ENCODE results near the gene TRIM75.
"Not testable (repeated sequence)": the region's sequence is repeated elsewhere in the genome, so short reads cannot be mapped to it uniquely, and the experiment has no call there.

The TRIM75 gene

GRCh38 chr4:165088366-165088765 is 34.7 kb downstream of the TRIM75 start:
- POLR2A ChIA-PET (ENCODE audit: low non-redundant PET) = no interaction called here
- CTCF ChIA-PET = interaction anchor here (0.6 to 0.9 kb wide), 3 partner anchors 125 to 1660 kb away, joined by 3 to 4 read pairs (median 3); no protein-coding TSS in a partner anchor
- no peak overlapping the region for H3K27ac ChIP-seq
- TF ChIP-seq CTCF (conservative IDR thresholded peaks at IDR 0.05; ENCODE audit: low read depth) = no peak
- DNase-seq (ENCODE audit: low spot score) = no peak

- CTCF ChIA-PET; DNase-seq (ENCODE audit: low spot score); H3K27ac ChIP-seq; POLR2A ChIA-PET (ENCODE audit: low non-redundant PET): not testable (repeated sequence)
Observed at GRCh38 chr4:165092187-165092586, 38.5 kb downstream of the TRIM75 start.

GRCh38 chr4:165094873-165095272 is 41.2 kb downstream of the TRIM75 start:
- ChIA-PET POLR2A (ENCODE audit: low non-redundant PET) (no interaction called here), CTCF (no interaction called here)
- DNase-seq (ENCODE audit: low spot score) = no peak
- TF ChIP-seq CTCF (conservative IDR thresholded peaks at IDR 0.05; ENCODE audit: low read depth) = no peak
- no peak overlapping the region for H3K27ac ChIP-seq

- ChIA-PET POLR2A (ENCODE audit: low non-redundant PET) (no interaction called here), CTCF (interaction anchor here (0.6 kb wide), 1 partner anchor 33 kb away, joined by 3 read pairs; no protein-coding TSS in a partner anchor)
- no peak for TF ChIP-seq CTCF (conservative IDR thresholded peaks at IDR 0.05; ENCODE audit: low read depth)
- no peak overlapping the region for H3K27ac ChIP-seq
- DNase-seq (ENCODE audit: low spot score) = no peak
Observed at GRCh38 chr4:165095291-165095690, 41.6 kb downstream of the TRIM75 start.

GRCh38 chr4:165096776-165097175 is 43.1 kb downstream of the TRIM75 start:
- DNase-seq (ENCODE audit: low spot score) = peak; percentile 25
- H3K27ac ChIP-seq = no peak overlapping the region
- POLR2A ChIA-PET (ENCODE audit: low non-redundant PET) = no interaction called here
- peak; percentile 50 for TF ChIP-seq CTCF (conservative IDR thresholded peaks at IDR 0.05; ENCODE audit: low read depth)
- CTCF ChIA-PET = interaction anchor here (0.6 to 1.1 kb wide), 9 partner anchors 16 to 366 kb away, joined by 3 to 5 read pairs (median 3); partner anchors contain the start of gene TMEM192

- CTCF ChIA-PET = no interaction called here
- TF ChIP-seq CTCF (conservative IDR thresholded peaks at IDR 0.05; ENCODE audit: low read depth) = no peak
- POLR2A ChIA-PET (ENCODE audit: low non-redundant PET) = no interaction called here
- H3K27ac ChIP-seq = no peak overlapping the region
- no peak for DNase-seq (ENCODE audit: low spot score)
Observed at GRCh38 chr4:165101641-165102040, 48.0 kb downstream of the TRIM75 start.

- no peak overlapping the region for H3K27ac ChIP-seq
- ChIA-PET POLR2A (ENCODE audit: low non-redundant PET) (no interaction called here), CTCF (no interaction called here)
- no peak for DNase-seq (ENCODE audit: low spot score)
- TF ChIP-seq CTCF (conservative IDR thresholded peaks at IDR 0.05; ENCODE audit: low read depth) = no peak
Observed at GRCh38 chr4:165106518-165106917, 52.9 kb downstream of the TRIM75 start.

All from RWPE1 (cell line).